Left lobe of liver (tissue), 2 donors: ENCODE data around the gene SLC24A3. TPM values are rescaled to one million over a fixed set of nuclear protein-coding genes. Genes with fewer than 3 reads are reported as not detected.

Source experiments
- ATAC-seq: fragments of 200-7000 bp; cut with Tn5 transposase; one replicate; pipeline ENCODE4 v1.9.1; 2020; ENCODE audit warnings: mild to moderate bottlenecking, moderate library complexity
- DNase-seq: peaks from one replicate; pipeline ENCODE4 v3.0.0-alpha.2; 2020; ENCODE audit warnings: low spot score
- total RNA-seq: library from RNA; stranded (reverse); gene quantifications from one replicate; pipeline ENCODE4 v1.2.1, GENCODE V29; 2021
- donor health status: DM: no; HTN: no; CAD: no; lungs with moderate emphysema.
- donor health status: DM: no; HTN: yes; CAD: no.

SLC24A3 gene
- total RNA-seq, 1 donor from 2014 or later, result 0.35 TPM

DNA sequence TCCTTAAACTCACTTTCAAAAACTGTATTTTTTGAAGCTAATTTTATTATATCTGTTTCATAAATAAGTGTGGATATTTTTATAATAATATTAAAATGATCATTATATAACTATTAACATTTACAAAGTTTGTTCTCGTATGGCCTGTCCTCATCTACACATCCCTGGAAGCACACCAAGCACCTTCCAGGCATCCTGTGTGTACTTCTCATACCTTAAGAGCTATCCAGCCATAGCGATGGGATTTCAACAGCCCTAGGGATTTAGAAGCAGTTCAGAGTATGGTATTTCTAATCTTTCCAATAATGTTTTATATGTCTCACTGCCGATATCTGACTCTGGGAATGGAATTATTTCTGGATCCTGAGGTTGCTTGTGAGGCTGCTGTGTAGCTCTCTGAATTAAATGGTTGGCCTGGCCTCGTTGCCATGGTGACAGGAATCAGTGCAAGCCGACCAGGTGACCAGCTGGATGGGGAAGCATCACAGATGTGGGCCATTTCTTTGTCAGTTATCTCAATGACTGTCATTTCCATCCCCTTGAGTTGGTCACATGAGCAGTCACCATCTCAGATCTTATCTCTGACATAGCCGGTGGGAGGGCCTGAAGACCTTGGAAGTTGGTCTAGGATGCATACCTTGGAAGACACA lies 280.4 kb downstream of the SLC24A3 start:
- no peak for ATAC-seq
- DNase-seq, result no peak

DNA sequence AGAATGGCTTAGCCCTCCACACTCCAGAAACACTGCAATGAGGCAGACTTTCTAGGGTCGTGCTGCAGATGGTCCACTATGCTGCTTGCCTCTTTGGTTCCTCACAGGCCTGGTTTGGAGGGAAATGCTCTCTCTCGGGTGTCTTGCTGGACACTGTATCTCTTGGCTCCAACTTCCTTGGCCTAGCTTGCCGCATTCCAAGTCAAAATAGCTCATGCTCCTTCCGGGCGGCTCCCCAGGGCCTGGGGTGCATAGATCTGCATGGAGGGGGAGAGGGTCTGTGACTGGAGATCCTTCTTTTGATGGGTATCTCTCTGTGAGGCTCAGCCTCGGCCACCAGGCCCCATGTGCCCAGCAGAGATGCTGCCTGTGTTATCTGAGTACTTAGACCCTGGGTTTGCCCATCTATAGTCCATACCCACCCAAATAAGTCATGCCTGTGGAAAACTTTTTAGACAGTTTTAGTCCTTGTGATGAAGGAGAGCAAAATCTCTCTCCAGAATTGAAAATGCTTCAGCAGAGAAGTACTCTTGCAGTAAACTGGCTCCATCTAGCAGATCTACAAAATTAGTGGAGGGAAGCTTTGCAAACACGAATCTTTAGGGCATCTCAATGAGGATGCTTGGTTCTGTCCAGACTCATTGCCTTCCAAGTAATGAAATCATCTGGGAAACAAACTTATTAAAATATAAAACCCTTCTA lies 281.5 kb downstream of the SLC24A3 start:
- no peak for DNase-seq
- no peak for ATAC-seq

DNA sequence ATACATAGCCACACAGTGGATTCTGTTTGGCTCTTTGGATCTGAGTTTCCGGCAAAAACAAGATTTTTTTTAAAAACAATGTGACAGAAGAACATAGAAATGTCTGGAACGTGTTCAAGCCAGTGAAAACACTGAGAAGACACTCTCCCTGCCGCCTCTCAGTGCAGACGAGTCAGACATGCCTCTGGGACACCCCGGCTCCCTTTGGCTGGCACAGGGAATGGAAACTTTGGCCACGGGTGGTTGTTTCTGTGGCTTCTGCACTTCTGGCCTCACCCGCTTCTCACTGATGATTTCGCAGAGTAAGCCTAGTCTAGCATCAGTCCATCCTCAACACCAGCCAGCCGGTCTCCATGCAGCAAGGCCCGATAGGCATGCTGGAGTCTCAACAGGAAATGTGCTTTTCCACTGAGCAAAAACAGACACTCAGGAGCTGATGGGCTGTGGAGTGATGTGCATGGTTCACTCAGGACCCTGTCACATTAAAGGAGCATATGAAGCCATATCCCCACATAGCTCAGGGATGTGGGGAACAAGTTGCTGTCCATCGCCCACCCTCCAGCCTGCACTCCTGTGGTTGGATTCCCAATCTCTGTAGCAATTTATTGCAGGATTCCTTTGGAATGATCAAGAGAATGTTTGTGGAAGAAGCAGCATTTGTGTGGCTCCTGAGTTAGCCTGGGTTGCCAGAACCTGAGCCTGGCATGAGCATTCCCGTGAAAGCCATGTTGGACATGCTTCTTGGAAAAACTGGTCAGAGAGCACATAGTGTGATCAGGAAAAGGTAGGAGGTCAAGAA lies 283.7 kb downstream of the SLC24A3 start:
- DNase-seq, result no peak
- peak; percentile 15 for ATAC-seq

DNA sequence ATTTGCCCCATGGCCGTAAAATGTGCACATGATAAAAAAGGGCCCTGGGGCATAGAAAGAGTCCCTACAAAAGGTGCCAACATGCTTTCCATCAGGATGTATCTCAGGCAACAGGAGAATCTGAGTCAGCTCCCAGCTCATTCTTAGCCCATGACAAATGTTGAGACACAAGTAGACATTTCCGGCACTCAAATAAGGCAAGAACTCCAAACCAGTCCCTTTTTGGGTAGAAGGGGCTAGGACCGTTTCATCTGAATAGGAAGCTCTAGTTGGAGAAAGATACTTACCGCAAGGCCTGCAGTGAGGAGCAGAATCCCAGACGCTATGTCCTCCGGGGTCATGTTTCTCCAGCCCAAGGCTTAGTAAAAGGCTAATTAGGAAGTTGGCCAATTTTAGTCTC lies 284.6 kb downstream of the SLC24A3 start:
- no peak for ATAC-seq
- DNase-seq, result no peak

GRCh38 chr20:19498756-19499155 lies 286.3 kb downstream of the SLC24A3 start:
- ATAC-seq (no peak), DNase-seq (no peak)

DNA sequence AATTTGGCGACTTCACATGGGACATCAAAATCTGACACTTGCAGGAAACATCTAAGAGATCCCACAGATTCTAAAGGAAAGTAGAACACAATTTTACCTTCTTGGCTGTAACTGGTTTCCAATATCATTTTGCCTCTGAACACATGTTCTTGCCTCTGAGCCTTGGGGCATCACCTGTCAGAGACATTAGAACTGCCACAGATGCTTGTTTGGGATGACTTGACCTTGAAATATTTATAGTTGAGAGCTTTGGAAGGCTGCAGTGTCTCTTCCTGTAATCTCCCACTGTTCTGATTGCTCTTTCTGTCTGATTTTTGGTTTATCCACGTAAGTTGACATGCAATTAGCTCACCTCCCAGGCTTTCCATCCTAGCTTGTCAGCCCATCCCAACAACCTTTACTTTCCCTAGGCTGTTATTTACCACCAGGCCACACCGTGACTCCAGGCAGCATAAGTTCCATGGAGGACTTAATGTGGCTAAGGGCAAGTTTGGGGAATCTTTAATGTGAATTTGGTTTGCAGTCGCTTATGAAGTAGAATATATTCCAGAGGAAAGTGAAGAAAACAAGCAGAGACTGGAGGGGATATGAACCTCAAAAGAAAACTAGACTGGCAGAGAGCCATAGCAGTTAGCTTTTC lies 289.2 kb downstream of the SLC24A3 start:
- DNase-seq, result no peak
- no peak for ATAC-seq

- DNase-seq (no peak), ATAC-seq (no peak)
These were observed 289.7 kb downstream of the SLC24A3 start for GRCh38 chr20:19502169-19502568.

GRCh38 chr20:19504251-19504650 lies 291.8 kb downstream of the SLC24A3 start:
- ATAC-seq (no peak), DNase-seq (no peak)

- no peak for DNase-seq
- ATAC-seq, result no peak
These were observed 293.6 kb downstream of the SLC24A3 start for GRCh38 chr20:19506021-19506420.

DNA sequence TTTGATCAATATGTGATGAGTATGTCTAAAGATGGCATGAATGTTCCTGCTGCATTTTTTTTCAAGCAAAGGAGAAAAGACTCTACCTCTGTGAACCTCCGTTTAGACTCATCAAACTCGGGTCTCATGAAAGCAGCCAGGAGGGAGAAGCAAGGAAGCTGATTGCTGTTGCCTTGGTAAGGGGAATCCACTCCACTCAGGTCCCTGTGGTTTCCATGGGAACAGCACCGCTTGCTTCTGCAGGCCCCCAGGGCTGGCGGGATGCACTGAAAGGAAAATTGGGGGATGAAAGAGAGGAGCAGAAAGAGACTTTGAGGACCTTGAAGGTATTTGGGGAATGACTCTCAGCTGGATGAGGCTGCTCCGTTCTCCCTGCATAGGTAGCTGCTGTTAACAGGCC lies 296.0 kb downstream of the SLC24A3 start:
- ATAC-seq, result no peak

DNA sequence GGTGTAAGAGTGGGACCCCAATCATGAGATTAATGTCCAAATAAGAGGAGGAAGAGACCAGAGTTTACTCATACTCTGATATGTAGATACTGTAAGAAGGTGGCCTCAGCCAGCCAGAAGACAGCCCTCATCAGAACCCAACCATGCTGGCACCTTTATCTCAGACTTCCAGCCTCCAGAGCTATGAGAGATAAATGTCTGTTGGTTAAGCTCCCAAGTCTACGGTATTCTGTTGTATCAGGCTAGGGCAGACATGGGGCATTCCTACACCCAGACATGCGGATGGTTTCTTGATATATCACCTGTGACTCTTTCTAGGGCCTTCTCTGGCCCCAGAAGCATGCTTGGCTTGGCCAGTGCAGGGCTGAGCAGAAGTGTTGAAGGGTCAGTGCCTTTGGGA lies 298.2 kb downstream of the SLC24A3 start:
- ATAC-seq (no peak), DNase-seq (no peak)

More for the DNA sequence above, 296.0 kb downstream of the SLC24A3 start:
- no peak for DNase-seq

DNA sequence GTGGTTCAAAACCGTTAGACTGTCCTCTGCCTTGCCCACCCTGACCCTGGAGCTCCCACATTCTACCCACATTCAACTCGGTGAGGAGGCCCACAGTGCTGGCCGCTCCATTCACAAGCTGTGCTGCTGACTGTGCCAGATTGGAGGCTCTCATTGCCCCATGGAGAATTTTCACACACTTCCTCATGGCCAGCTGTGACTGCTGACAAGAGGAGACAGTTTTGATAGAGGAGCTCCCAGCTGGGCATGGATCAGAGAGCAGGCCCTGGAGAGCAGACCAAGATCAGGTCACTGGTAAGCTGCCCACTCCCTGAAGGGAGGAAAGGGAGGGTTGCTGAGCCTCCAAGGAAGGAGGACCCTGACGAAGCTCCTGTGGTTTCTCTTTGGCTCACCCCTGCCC lies 299.5 kb downstream of the SLC24A3 start:
- no peak for DNase-seq
- no peak for ATAC-seq

GRCh38 chr20:19512886-19513677 lies 300.6 kb downstream of the SLC24A3 start:
- DNase-seq (no peak), ATAC-seq (no peak)

GRCh38 chr20:19515074-19515473 lies 302.6 kb downstream of the SLC24A3 start:
- ATAC-seq (no peak), DNase-seq (no peak)

- no peak for DNase-seq
- no peak for ATAC-seq
These were observed 307.0 kb downstream of the SLC24A3 start for GRCh38 chr20:19519466-19519865.

GRCh38 chr20:19520261-19520660 lies 307.8 kb downstream of the SLC24A3 start:
- ATAC-seq (no peak), DNase-seq (no peak)

GRCh38 chr20:19522071-19522801 lies 309.8 kb downstream of the SLC24A3 start:
- no peak for DNase-seq
- ATAC-seq, result no peak

DNA sequence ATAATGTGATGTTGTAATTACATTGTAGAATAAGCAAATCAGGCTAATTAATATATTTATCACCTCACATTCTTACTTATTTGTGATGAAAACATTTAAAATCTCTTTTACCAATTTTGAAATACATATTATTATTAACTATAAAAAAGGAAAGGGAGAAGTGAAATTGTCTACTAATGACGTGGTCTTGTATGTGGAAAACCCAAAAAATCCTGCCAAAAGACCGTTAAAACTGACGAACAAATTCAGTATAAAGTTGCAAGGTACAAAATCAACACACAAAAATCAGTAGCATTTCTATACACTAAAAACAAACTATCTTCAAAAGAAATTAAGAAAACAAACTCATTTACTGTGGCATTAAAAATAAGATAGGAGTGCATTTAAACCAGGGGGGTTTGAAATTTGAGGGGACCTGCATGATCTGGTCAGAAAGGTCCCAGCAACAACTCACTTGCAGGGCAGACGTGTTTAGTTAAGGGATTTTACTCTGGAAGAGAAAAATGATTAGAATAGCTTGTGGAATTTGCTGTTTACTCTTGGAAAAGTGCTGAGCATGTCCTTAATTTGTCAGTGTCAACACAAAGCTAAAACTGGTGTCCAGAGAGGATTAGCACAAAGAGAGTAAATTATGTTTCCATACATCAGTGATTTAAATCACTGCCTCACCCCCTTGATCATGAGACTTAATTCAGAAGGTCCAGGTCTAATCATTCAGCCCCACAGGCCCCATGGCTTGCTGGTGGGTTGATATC lies 310.6 kb downstream of the SLC24A3 start:
- ATAC-seq (no peak), DNase-seq (no peak)

- ATAC-seq (no peak), DNase-seq (no peak)
These were observed 312.2 kb downstream of the SLC24A3 start for GRCh38 chr20:19524691-19525090.
